Omental fat pad (tissue), 4 donors: ENCODE data around the gene VAPA. TPM values are rescaled to one million over a fixed set of nuclear protein-coding genes. Genes with fewer than 3 reads are reported as not detected.

Experiments used
- ATAC-seq: fragments of 150-250 bp; one replicate; pipeline ENCODE4 v1.9.1; 2016; ENCODE audit warnings: mild to moderate bottlenecking, moderate library complexity; ENCODE audit not compliant: low FRiP score
- DNase-seq: peaks from one replicate; pipeline ENCODE4 v3.0.0-alpha.2; 2019; ENCODE audit warnings: low spot score
- CTCF ChIP-seq, 3 donors: fragments of 450-650 bp; IDR thresholded peaks; one replicate each; pipeline ENCODE4 v1.5.1; 2016 to 2017; ENCODE audit warnings: antibody characterized with exemption in 3 of 3, mild to moderate bottlenecking in 3 of 3, moderate library complexity in 2 of 3
- total RNA-seq, 4 donors: library from RNA; depleted of rRNA; stranded (reverse); fragments of >200 nt; gene quantifications; one replicate each; pipeline ENCODE4 v1.1.0, GENCODE V29; 2016

The VAPA gene
- total RNA-seq, 4 donors from 2014 or later: 173 to 345 (median 246) TPM

GRCh38 chr18:9914334-9914583, 443 bp downstream of the VAPA start:
- no peak for DNase-seq
- ATAC-seq: peak; percentile 3
- no peak for TF ChIP-seq CTCF (IDR thresholded peaks at IDR 0.05)

- no peak for TF ChIP-seq CTCF (IDR thresholded peaks at IDR 0.05)
- ATAC-seq (peak; percentile 48), DNase-seq (peak; percentile 75)
Observed at GRCh38 chr18:9914584-9915290, 921 bp downstream of the VAPA start.

GRCh38 chr18:9915291-9916076, 1.7 kb downstream of the VAPA start:
- ATAC-seq (no peak), DNase-seq (no peak)
- no peak for TF ChIP-seq CTCF (IDR thresholded peaks at IDR 0.05)

- DNase-seq (no peak), ATAC-seq (no peak)
- no peak for TF ChIP-seq CTCF (IDR thresholded peaks at IDR 0.05)
Observed at GRCh38 chr18:9916077-9916639, 2.3 kb downstream of the VAPA start.

- no peak for DNase-seq
- ATAC-seq: no peak
- TF ChIP-seq CTCF (IDR thresholded peaks at IDR 0.05): no peak
Observed at GRCh38 chr18:9916808-9917207, 3.0 kb downstream of the VAPA start.

- DNase-seq (no peak), ATAC-seq (no peak)
- no peak for TF ChIP-seq CTCF (IDR thresholded peaks at IDR 0.05)
Observed at GRCh38 chr18:9918016-9918680, 4.3 kb downstream of the VAPA start.
